Mesendoderm (in vitro differentiated cells): Measurements from ENCODE around the gene VRK1.
"Not testable (repeated sequence)": the region's sequence is repeated elsewhere in the genome, so short reads cannot be mapped to it uniquely, and the experiment has no call there.

ENCODE experiments used
- DNase-seq: peaks from one replicate; pipeline ENCODE4 v3.0.0; 2013
- H2AK5ac ChIP-seq: 2 replicates; pipeline ENCODE4 v1.6.1; 2013; ENCODE audit warnings: low read length, inconsistent platforms
- H2BK120ac ChIP-seq: 2 replicates; pipeline ENCODE4 v1.6.1; 2013; ENCODE audit warnings: low read depth, mild to moderate bottlenecking, low read length, moderate library complexity, mixed read lengths
- H2BK15ac ChIP-seq: replicated peaks from 2 replicates; pipeline ENCODE4 v1.6.1; 2013; ENCODE audit warnings: low read depth, mild to moderate bottlenecking, moderate library complexity
- H2BK5ac ChIP-seq: 2 replicates; pipeline ENCODE4 v1.6.1; 2013; ENCODE audit warnings: low read length, inconsistent platforms
- H3K18ac ChIP-seq: 2 replicates; pipeline ENCODE4 v1.6.1; 2013; ENCODE audit warnings: mild to moderate bottlenecking, low read length, mixed read lengths
- H3K23ac ChIP-seq: one replicate; pipeline ENCODE4 v1.6.1; 2013; ENCODE audit warnings: low read length
- H3K27ac ChIP-seq: 2 replicates; pipeline ENCODE4 v1.5.1; 2013; ENCODE audit warnings: low read depth, mild to moderate bottlenecking, inconsistent platforms, low read length, moderate library complexity
- H3K27me3 ChIP-seq: 2 replicates; pipeline ENCODE4 v1.6.1; 2013; ENCODE audit warnings: low read length, control low read depth, mild to moderate bottlenecking, inconsistent platforms; ENCODE audit not compliant: insufficient read depth, poor library complexity
- H3K36me3 ChIP-seq: 2 replicates; pipeline ENCODE4 v1.6.1; 2013; ENCODE audit warnings: low read length, inconsistent platforms; ENCODE audit not compliant: control insufficient read depth, insufficient read depth
- H3K4ac ChIP-seq: one replicate; pipeline ENCODE4 v1.6.1; 2013; ENCODE audit warnings: low read depth, mild to moderate bottlenecking, low read length, moderate library complexity
- H3K4me1 ChIP-seq: 2 replicates; pipeline ENCODE4 v1.6.1; 2013; ENCODE audit warnings: low read depth, low read length, inconsistent platforms; ENCODE audit not compliant: control insufficient read depth
- H3K4me2 ChIP-seq: 2 replicates; pipeline ENCODE4 v1.6.1; 2013; ENCODE audit warnings: low read length
- H3K4me3 ChIP-seq: 2 replicates; pipeline ENCODE4 v1.5.1; 2013; ENCODE audit warnings: mild to moderate bottlenecking, low read length
- H3K56ac ChIP-seq: one replicate; pipeline ENCODE4 v1.6.1; 2013; ENCODE audit warnings: low read length
- H3K79me1 ChIP-seq: 2 replicates; pipeline ENCODE4 v1.6.1; 2013; ENCODE audit warnings: low read length, inconsistent platforms
- H3K79me2 ChIP-seq: 2 replicates; pipeline ENCODE4 v1.6.1; 2013; ENCODE audit warnings: mild to moderate bottlenecking, low read length; ENCODE audit not compliant: control insufficient read depth, insufficient read depth
- H3K9ac ChIP-seq: 2 replicates; pipeline ENCODE4 v1.6.1; 2013; ENCODE audit warnings: low read length, inconsistent platforms
- H4K5ac ChIP-seq: one replicate; pipeline ENCODE4 v1.6.1; 2013; ENCODE audit warnings: low read length
- H4K8ac ChIP-seq: one replicate; pipeline ENCODE4 v1.6.1; 2013; ENCODE audit warnings: low read depth, mild to moderate bottlenecking, control low read depth, low read length, moderate library complexity
- WGBS: extraction: QIAGEN DNeasy Blood & Tissue Kit; methylation state at CpG from one replicate; pipeline ENCODE4 v1.1.7; 2013; ENCODE audit warnings: low lambda C conversion rate, missing lambda C conversion rate; ENCODE audit not compliant: insufficient coverage; ENCODE audit errors: extremely low coverage; 5-methylcytosine and 5-hydroxymethylcytosine counted together

Gene VRK1

DNA sequence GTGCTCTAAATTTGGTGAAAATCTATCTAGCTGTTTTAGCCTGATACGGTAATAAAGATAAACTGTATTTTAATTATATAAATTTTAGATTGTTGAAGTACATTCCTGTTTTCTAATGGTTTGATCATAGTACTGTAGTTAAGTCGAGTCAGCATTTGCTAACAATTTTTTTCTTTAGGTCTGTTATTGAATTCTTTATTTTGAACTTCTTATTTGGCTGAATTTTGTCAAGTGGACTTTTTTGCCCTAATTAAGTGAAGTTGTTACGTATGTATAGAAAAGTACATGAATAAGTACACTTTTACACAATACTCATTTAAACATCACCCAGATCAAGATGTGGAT lies 66.8 kb downstream of the VRK1 start:
- Histone ChIP-seq H3K56ac (no peak overlapping the region), H3K4me3 (no peak overlapping the region), H3K9ac (no peak overlapping the region), H4K8ac (no peak overlapping the region), H3K4me2 (no peak overlapping the region), H2BK5ac (no peak overlapping the region), H3K4me1 (peaks cover 2% of the 10 kb centered on the region), H4K5ac (no peak overlapping the region), H2BK120ac (no peak overlapping the region), H3K23ac (no peak overlapping the region), H2AK5ac (no peak overlapping the region), H2BK15ac (no peak overlapping the region), H3K4ac (no peak overlapping the region), H3K27ac (no peak overlapping the region), H3K27me3 (no peaks in the 10 kb centered on the region), H3K79me1 (no peaks in the 10 kb centered on the region), H3K18ac (no peak overlapping the region), H3K79me2 (no peaks in the 10 kb centered on the region), H3K36me3 (no peaks in the 10 kb centered on the region)
- no peak for DNase-seq
- no CpG with 5 or more reads among the region's 3 CpGs for WGBS

DNA sequence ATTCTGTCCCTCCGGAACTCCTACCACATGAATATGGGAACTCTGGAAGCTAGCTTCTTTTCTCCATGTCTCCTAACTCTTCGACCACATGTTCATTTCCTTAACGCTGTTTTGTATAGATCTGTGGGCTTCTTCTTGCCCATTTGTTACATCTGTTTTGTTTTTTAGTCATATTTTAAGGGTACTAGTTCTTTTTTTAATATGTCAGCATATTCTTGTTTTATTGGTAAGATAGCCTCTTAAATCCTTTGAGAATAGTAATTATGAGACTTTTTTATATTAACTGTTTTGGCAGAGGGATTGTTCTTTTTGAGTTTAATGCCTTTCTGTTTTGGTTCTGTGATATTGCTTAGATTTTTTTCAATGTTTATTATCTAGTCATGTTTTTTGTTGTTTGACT lies 70.5 kb downstream of the VRK1 start:
- Histone ChIP-seq H3K4me1 (peaks cover 2% of the 10 kb centered on the region), H3K27ac (no peak overlapping the region), H3K36me3 (no peaks in the 10 kb centered on the region), H2BK5ac (no peak overlapping the region), H3K56ac (no peak overlapping the region), H3K23ac (no peak overlapping the region), H3K27me3 (no peaks in the 10 kb centered on the region), H3K4me2 (no peak overlapping the region), H4K5ac (no peak overlapping the region), H3K4me3 (no peak overlapping the region), H3K79me2 (no peaks in the 10 kb centered on the region), H3K18ac (no peak overlapping the region), H3K9ac (no peak overlapping the region), H2BK15ac (no peak overlapping the region), H2AK5ac (no peak overlapping the region), H2BK120ac (no peak overlapping the region), H3K4ac (no peak overlapping the region), H4K8ac (no peak overlapping the region), H3K79me1 (no peaks in the 10 kb centered on the region)
- DNase-seq: no peak
- WGBS: no CpG with 5 or more reads among the region's 3 CpGs

DNA sequence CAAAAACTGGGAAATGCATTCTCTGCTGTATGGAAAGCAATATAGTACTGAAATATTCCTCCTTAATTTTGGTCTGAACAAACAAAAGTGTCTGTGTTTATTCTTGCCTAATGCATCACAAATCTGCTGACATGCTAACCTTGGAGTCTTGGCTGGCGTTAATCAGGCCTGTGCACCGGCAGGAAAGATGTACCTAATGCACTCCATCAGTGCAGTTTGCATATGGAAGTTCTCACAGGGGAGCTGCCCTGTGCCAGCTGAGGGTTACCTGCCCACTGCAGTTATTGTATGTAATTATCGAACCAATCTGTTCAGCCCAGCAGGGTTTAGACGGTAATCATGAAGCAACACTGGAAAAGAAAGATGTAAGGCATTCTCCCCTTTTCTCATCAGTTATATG lies 76.9 kb downstream of the VRK1 start:
- no peaks in the 10 kb centered on the region for H3K36me3 ChIP-seq
- H4K8ac ChIP-seq: no peak overlapping the region
- H3K4me2 ChIP-seq: no peak overlapping the region
- H3K56ac ChIP-seq: no peak overlapping the region
- no peak for DNase-seq
- H2BK15ac ChIP-seq: no peak overlapping the region
- no peak overlapping the region for H3K4ac ChIP-seq
- H3K9ac ChIP-seq: no peak overlapping the region
- H3K18ac ChIP-seq: no peak overlapping the region
- no peak overlapping the region for H2AK5ac ChIP-seq
- no CpG with 5 or more reads among the region's 4 CpGs for WGBS
- H3K79me1 ChIP-seq: no peaks in the 10 kb centered on the region
- no peak overlapping the region for H3K27ac ChIP-seq
- no peak overlapping the region for H3K23ac ChIP-seq
- no peaks in the 10 kb centered on the region for H3K4me1 ChIP-seq
- H2BK120ac ChIP-seq: no peak overlapping the region
- no peaks in the 10 kb centered on the region for H3K79me2 ChIP-seq
- no peak overlapping the region for H3K4me3 ChIP-seq
- H3K27me3 ChIP-seq: no peaks in the 10 kb centered on the region
- no peak overlapping the region for H4K5ac ChIP-seq
- H2BK5ac ChIP-seq: no peak overlapping the region

DNA sequence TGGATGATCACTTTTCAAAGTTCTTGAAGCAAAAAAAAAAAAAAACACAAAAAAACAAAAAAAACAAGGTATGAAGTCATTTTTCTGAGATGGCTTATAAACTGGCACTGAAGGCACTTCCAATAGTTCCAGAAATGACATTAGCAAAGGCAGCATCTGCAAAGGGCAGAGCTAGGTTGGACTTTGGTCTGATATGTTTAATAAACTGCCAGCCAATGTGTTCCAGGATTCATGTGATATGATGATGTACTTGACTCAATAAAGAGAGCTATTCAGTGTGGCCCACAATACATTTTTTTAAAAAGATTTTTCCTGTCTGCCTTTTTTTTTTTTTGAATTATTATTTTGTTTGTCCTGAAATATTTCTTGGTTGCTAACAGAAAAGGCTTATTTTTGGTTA lies 79.6 kb downstream of the VRK1 start:
- Histone ChIP-seq H3K56ac (no peak overlapping the region), H2BK5ac (no peak overlapping the region), H3K4me2 (no peak overlapping the region), H3K79me2 (no peaks in the 10 kb centered on the region), H3K79me1 (no peaks in the 10 kb centered on the region), H3K4me3 (no peak overlapping the region), H3K27me3 (no peaks in the 10 kb centered on the region), H2BK15ac (no peak overlapping the region), H3K36me3 (no peaks in the 10 kb centered on the region), H3K4me1 (no peaks in the 10 kb centered on the region), H3K18ac (no peak overlapping the region), H4K5ac (no peak overlapping the region), H3K9ac (no peak overlapping the region), H3K27ac (no peak overlapping the region), H2AK5ac (no peak overlapping the region), H3K4ac (no peak overlapping the region), H2BK120ac (no peak overlapping the region), H4K8ac (no peak overlapping the region), H3K23ac (no peak overlapping the region)
- DNase-seq: no peak

DNA sequence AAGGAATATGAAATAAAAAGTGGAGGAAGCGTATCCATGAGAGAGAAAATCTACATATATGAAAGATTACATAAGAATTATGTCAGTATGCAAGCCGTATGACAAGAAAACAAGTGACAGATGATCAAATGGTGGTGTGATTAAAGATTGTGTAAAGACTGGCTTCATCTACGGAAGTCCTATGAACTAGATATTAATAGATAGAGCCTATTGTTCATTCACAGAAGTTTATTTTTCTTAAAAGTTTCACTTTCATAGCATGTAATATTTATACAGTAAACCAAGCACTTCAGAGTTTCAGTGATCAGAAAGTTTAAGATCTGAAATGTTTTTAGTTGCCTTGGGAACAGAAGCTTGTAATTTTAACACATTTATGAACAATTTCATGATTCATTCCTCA lies 84.5 kb downstream of the VRK1 start:
- no peaks in the 10 kb centered on the region for H3K36me3 ChIP-seq
- no peak overlapping the region for H3K4me2 ChIP-seq
- no peaks in the 10 kb centered on the region for H3K79me2 ChIP-seq
- no peak overlapping the region for H2BK15ac ChIP-seq
- H4K5ac ChIP-seq: no peak overlapping the region
- DNase-seq: no peak
- H2BK5ac ChIP-seq: no peak overlapping the region
- H4K8ac ChIP-seq: no peak overlapping the region
- no peak overlapping the region for H3K23ac ChIP-seq
- no peak overlapping the region for H3K9ac ChIP-seq
- no CpG with 5 or more reads among the region's 3 CpGs for WGBS
- H3K4ac ChIP-seq: no peak overlapping the region
- no peaks in the 10 kb centered on the region for H3K4me1 ChIP-seq
- no peak overlapping the region for H2BK120ac ChIP-seq
- no peak overlapping the region for H3K27ac ChIP-seq
- no peak overlapping the region for H3K56ac ChIP-seq
- H3K18ac ChIP-seq: no peak overlapping the region
- no peaks in the 10 kb centered on the region for H3K79me1 ChIP-seq
- H3K4me3 ChIP-seq: no peak overlapping the region
- no peaks in the 10 kb centered on the region for H3K27me3 ChIP-seq
- no peak overlapping the region for H2AK5ac ChIP-seq

DNA sequence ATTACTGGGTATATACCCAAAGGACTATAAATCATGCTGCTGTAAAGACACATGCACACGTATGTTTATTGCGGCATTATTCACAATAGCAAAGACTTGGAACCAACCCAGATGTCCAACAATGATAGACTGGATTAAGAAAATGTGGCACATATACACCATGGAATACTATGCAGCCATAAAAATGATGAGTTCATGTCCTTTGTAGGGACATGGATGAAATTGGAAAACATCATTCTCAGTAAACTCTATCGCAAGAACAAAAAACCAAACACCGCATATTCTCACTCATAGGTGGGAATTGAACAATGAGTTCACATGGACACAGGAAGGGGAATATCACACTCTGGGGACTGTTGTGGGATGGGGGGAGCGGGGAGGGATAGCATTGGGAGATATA lies 86.8 kb downstream of the VRK1 start:
- not testable (repeated sequence) for DNase-seq

More for the DNA sequence above, 86.8 kb downstream of the VRK1 start:
- H2BK5ac ChIP-seq, H3K4me1 ChIP-seq, H3K9ac ChIP-seq, H3K4ac ChIP-seq, H2BK120ac ChIP-seq, H3K23ac ChIP-seq, H2AK5ac ChIP-seq, H3K56ac ChIP-seq, H3K36me3 ChIP-seq, H3K4me3 ChIP-seq, H3K79me1 ChIP-seq, H4K8ac ChIP-seq, H3K79me2 ChIP-seq, H2BK15ac ChIP-seq, H3K27ac ChIP-seq, H3K18ac ChIP-seq, H3K27me3 ChIP-seq, H3K4me2 ChIP-seq, H4K5ac ChIP-seq: not testable (repeated sequence)
- no CpG with 5 or more reads among the region's 5 CpGs for WGBS
